Left lung (tissue), 10 donors: ENCODE data around the gene SPACA9. TPM values are rescaled to one million over a fixed set of nuclear protein-coding genes. Genes with fewer than 3 reads are reported as not detected.
A peak's percentile ranks its signal among the peaks of the same experiment; 100 is the strongest.

Source experiments
- ATAC-seq: fragments of 200-7000 bp; cut with Tn5 transposase; one replicate; pipeline ENCODE4 v1.9.1; 2020; ENCODE audit warnings: moderate library complexity
- DNase-seq, 4 donors: peaks; one replicate each; pipeline ENCODE4 v3.0.0-alpha.2; 2013 to 2020
- H3K27ac ChIP-seq, 2 donors: fragments of 200-600 bp; sonication (generic) in 1 of 2; one replicate each; pipeline versions ENCODE4 v1.5.0 to v1.8.0; 2020 to 2021
- H3K27me3 ChIP-seq, 2 donors: fragments of 200-600 bp; sonication (generic) in 1 of 2; one replicate each; pipeline versions ENCODE4 v1.5.0 to v1.8.0; 2020 to 2021
- H3K36me3 ChIP-seq, 2 donors: fragments of 200-600 bp; sonication (generic) in 1 of 2; one replicate each; pipeline versions ENCODE4 v1.5.0 to v1.8.0; 2020 to 2021
- H3K4me1 ChIP-seq, 2 donors: fragments of 200-600 bp; one replicate each; pipeline ENCODE4 v1.8.0; 2021
- H3K4me3 ChIP-seq, 2 donors: fragments of 200-600 bp; sonication (generic) in 1 of 2; one replicate each; pipeline versions ENCODE4 v1.5.0 to v1.8.0; 2020 to 2021; ENCODE audit warnings: mild to moderate bottlenecking in 1 of 2
- H3K9me3 ChIP-seq, 2 donors: fragments of 200-600 bp; sonication (generic) in 1 of 2; one replicate each; pipeline versions ENCODE4 v1.5.0 to v1.8.0; 2020 to 2021
- intact Hi-C, 2 donors: fragments of 100-400 bp; cut with DNase I; formaldehyde crosslinking; loops; one replicate each; pipeline versions ENCODE4 v1.11.2 to v1.14.2; 2022
- polyA plus RNA-seq, 6 donors: library from polyadenylated mRNA; unstranded; fragments of 120-200 nt; gene quantifications; one replicate each; pipeline ENCODE4 v1.2.1, GENCODE V29; 2013; ENCODE audit not compliant: insufficient read length in 6 of 6
- total RNA-seq, 2 donors: library from RNA; stranded (reverse); fragmentation: NEBNext Ultra II Directional; extraction: Animal tissue kit (Norgen Biotek cat#: 25700); gene quantifications; one replicate each; pipeline ENCODE4 v1.2.1, GENCODE V29; 2021
- TF ChIP-seq, protein P1 (sequence below), 2 donors: fragments of 200-600 bp; sonication (generic) in 1 of 2; IDR thresholded peaks; one replicate each; pipeline versions ENCODE4 v1.5.0 to v1.8.0; 2021; ENCODE audit warnings: antibody characterized with exemption in 2 of 2
- donor health status: DM: no; HTN: yes; CAD: no.
- donor health status: DM: no; HTN: no; CAD: no.

SPACA9 gene
- total and polyA plus RNA-seq, 8 donors = 6.9 to 13.4 (median 9.8) TPM

DNA sequence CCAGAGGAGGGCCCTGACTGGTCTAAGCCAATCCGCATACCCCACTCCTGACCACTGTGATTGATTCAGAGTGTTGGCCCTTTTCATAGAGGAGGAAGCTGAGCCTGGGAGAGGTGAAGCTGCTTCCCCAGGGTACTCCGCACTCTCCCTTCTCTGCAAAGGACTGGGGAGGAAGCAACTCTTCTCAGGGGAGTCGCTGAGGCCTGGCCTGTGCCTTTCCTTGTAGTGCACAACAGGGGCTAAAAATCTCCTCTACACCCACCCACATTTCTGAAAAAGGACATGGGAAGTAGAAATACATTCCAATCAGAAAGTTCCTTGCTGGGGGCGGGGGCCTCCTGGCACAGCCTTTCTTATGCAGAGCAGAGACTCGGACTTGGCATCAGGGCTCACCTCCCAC lies 22.8 kb upstream of the SPACA9 start:
- Histone ChIP-seq H3K4me3 (no peak overlapping the region), H3K4me1 (no peaks in the 10 kb centered on the region), H3K9me3 (no peaks in the 10 kb centered on the region), H3K27me3 (peaks cover 0 to 11% of the 10 kb centered on the region in 2 donors), H3K36me3 (no peaks in the 10 kb centered on the region), H3K27ac (no peak overlapping the region)
- intact Hi-C loops = no loop called here
- ATAC-seq = no peak
- TF ChIP-seq, protein P1, sequence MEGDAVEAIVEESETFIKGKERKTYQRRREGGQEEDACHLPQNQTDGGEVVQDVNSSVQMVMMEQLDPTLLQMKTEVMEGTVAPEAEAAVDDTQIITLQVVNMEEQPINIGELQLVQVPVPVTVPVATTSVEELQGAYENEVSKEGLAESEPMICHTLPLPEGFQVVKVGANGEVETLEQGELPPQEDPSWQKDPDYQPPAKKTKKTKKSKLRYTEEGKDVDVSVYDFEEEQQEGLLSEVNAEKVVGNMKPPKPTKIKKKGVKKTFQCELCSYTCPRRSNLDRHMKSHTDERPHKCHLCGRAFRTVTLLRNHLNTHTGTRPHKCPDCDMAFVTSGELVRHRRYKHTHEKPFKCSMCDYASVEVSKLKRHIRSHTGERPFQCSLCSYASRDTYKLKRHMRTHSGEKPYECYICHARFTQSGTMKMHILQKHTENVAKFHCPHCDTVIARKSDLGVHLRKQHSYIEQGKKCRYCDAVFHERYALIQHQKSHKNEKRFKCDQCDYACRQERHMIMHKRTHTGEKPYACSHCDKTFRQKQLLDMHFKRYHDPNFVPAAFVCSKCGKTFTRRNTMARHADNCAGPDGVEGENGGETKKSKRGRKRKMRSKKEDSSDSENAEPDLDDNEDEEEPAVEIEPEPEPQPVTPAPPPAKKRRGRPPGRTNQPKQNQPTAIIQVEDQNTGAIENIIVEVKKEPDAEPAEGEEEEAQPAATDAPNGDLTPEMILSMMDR (IDR thresholded peaks at IDR 0.05) = no peak
- DNase-seq = peak in 1 of 4 donors; percentile 34

DNA sequence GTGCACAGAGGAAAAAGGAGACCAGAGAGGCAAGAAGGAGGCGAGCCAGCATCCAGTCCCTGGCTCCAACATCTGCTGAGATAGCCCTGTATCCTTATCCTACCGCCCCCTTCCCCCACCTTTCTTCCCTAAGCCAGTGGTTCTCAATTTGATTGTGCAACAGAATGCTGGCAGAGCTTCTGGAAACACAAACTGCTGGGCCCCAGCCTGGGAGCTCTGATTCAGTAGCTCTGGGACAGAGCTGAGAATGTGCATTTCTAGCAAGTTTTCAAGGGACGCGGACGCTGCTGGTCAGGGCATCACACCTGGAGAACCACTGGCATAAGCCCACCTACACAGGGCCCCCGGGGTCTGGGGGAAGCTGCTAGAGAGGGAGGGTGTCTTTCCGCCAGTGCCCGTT lies 21.7 kb upstream of the SPACA9 start:
- TF ChIP-seq, protein P1 (IDR thresholded peaks at IDR 0.05) = no peak
- peak overlapping the region in 1 of 2 donors; percentile 59 for H3K27ac ChIP-seq
- intact Hi-C loops = no loop called here
- no peak overlapping the region for H3K4me3 ChIP-seq
- no peaks in the 10 kb centered on the region for H3K9me3 ChIP-seq
- H3K36me3 ChIP-seq = no peaks in the 10 kb centered on the region
- H3K4me1 ChIP-seq = no peaks in the 10 kb centered on the region
- ATAC-seq = peak; percentile 75
- peak; percentile 35 to 93 (median 68) for DNase-seq
- H3K27me3 ChIP-seq = peaks cover 0 to 11% of the 10 kb centered on the region in 2 donors

DNA sequence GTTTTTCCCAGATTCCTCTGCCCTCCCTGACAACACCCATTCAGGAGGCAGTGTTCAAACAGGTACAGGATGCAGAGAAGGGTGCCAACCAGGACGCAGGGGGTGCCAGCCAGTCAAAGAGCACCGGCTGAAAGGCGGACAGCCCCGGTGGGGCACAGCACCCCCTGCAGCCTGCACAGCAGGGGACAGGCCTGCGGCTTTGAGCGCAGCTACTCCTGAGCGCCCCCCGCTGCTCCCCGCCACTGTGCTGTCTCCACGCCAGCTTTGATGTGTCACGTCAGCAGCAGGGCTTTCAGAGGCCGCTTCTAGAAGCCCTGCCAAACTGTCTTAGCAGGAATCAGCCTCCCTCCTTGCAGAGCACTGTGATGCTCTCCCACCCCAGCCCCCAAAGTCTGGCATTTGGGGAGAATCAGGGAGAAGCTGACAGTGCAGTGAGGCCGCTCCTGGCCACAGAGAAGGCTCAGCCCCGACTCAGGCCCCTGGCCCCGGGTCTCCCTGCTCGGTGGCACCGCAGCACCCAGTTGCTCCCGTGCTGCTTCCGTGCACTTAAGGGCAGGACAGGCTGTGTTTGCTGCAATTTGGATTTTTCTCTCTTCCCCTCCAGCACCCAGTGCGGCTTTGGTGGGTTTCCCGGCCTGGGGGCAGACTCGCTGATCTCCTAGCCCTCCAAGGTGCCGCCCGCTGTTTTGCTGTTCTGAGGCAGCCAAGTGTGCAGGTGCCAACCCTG lies 20.9 kb upstream of the SPACA9 start:
- intact Hi-C loops = no loop called here
- Histone ChIP-seq H3K4me3 (no peak overlapping the region), H3K27ac (peak overlapping the region in 1 of 2 donors; percentile 59)

DNA sequence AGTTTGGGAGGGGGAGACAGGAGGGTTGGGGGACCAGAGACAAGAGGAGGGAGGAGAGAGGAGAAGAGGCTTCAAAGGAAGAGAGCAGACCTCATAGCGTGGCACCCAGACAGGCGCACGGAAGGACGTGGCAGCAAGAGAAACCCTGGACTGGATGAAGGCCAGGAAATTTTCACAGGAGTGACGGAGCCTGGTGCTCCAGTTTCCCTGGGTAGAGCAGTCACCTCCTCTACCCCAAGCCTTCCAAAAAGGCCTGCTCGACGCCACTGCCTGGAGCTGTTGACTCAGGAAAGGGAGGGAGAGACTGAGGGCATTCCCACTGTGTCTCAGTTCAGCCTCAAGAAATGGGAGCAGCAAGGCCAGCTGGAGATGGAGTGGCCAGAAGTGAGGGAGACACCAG lies 19.9 kb upstream of the SPACA9 start:
- no peak overlapping the region for H3K27ac ChIP-seq

More for the DNA sequence above, 20.9 kb upstream of the SPACA9 start:
- ATAC-seq (peak; percentile 44), DNase-seq (peak in 3 of 4 donors; percentile 56 to 79 (median 61))
- TF ChIP-seq, protein P1 (IDR thresholded peaks at IDR 0.05) = no peak
- H3K36me3 ChIP-seq = no peaks in the 10 kb centered on the region
- no peaks in the 10 kb centered on the region for H3K9me3 ChIP-seq
- H3K27me3 ChIP-seq = peaks cover 0 to 11% of the 10 kb centered on the region in 2 donors
- H3K4me1 ChIP-seq = no peaks in the 10 kb centered on the region

DNA sequence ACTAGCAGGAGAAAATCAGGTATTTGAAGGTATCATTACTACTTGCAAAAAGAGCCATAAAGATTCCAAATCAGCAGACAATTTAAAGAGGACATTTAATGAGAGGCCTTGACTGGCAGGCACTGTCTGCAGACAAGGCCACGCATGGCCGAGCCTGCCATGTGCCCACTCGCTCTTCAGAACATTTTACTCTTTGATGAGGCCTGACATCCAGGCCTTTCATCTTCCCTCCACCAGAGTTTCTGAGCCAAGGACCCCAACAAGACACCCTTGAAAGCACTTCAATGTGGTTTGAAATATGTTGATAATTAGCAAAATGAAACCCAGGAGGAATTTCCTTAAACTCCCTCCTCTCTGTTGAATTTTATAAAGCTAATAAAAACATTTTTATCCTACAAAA lies 17.0 kb upstream of the SPACA9 start:
- no peak for DNase-seq
- ATAC-seq = no peak
- TF ChIP-seq, protein P1 (IDR thresholded peaks at IDR 0.05) = no peak
- Histone ChIP-seq H3K4me3 (no peak overlapping the region), H3K4me1 (no peaks in the 10 kb centered on the region), H3K27ac (no peak overlapping the region), H3K36me3 (no peaks in the 10 kb centered on the region), H3K27me3 (peaks cover 0 to 11% of the 10 kb centered on the region in 2 donors), H3K9me3 (no peaks in the 10 kb centered on the region)
- intact Hi-C loops = no loop called here

More for the DNA sequence above, 19.9 kb upstream of the SPACA9 start:
- Histone ChIP-seq H3K4me3 (no peak overlapping the region), H3K36me3 (no peaks in the 10 kb centered on the region), H3K9me3 (no peaks in the 10 kb centered on the region), H3K27me3 (peaks cover 0 to 11% of the 10 kb centered on the region in 2 donors), H3K4me1 (no peaks in the 10 kb centered on the region)
- TF ChIP-seq, protein P1 (IDR thresholded peaks at IDR 0.05) = no peak
- DNase-seq (peak in 1 of 4 donors; percentile 13), ATAC-seq (no peak)
- intact Hi-C loops = no loop called here
